ENCODE data around the gene OLFM2. TPM values are rescaled to one million over a fixed set of nuclear protein-coding genes. Genes with fewer than 3 reads are reported as not detected.

Gene OLFM2
- total and polyA plus RNA-seq, 4 donors: 0.49 to 28.9 (median 2.3) TPM

DNA sequence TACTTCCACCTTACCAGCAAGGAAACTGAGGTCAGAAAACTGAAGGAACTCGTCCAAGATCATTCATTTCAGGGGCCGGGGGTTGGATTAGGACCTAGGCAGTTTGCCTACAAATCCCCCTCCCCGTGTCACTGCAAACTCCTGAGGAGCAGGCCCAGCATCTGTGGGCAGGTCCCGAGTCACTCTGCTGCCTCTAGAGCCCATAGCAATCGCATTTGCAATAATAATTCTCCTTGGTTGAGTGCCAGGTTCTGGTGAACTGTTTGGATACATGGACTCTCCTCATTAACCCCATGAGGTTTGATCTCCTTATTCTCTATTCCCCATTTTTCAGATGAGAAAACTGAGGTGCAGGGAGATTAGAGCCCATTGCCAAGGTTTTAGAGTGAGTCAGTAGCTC, 100.3 kb downstream of the OLFM2 start (continued):
- TF ChIP-seq TAF1 (conservative IDR thresholded peaks at IDR 0.05): no peak
- TF ChIP-seq GABPA (IDR thresholded peaks at IDR 0.05 in 1 of 2, conservative IDR thresholded peaks at IDR 0.05 in 1 of 2): no peak
- TF ChIP-seq ATF3 (IDR thresholded peaks at IDR 0.05): no peak
- TF ChIP-seq EGR1 (IDR thresholded peaks at IDR 0.05; ENCODE audit: low read depth in 2 of 2): no peak

DNA sequence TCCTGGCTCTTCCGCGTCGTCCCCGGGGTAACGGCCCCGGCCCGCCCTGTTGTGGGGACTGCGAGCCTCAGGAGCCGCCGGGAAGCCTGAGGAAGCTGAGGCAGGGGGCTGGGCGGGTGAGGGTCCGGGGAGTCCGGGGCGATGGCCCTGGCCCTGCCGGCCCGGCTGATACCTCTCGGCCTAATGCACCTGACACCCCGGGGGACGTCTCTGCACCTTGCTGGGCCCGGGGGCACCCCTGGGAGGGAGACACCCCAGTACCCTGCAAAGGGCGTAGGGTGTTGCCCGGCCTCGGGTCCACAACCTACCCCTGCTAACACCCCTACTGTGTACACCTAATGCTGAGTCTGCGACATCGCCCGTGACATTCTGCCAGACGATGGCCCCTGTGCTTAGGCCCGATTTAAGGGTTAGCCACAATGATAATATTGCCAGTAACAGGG, 100.8 kb downstream of the OLFM2 start:
- Histone ChIP-seq H3K9me3 (ENCODE audit: control insufficient read depth in 4 of 4, low read length in 3 of 4) (no peaks in the 10 kb centered on the region), H3K4me3 (ENCODE audit: low read depth in 1 of 3, low read length in 3 of 3) (peak overlapping the region; percentile 65 to 94 (median 80)), H3K36me3 (ENCODE audit: control insufficient read depth in 4 of 4, insufficient read depth in 3 of 4, low read depth in 1 of 4, low read length in 3 of 4) (peaks cover 0 to 3% (median 1%) of the 10 kb centered on the region in 4 donors), H3K27me3 (ENCODE audit: control insufficient read depth in 4 of 4, insufficient read depth in 4 of 4, low read length in 3 of 4) (no peaks in the 10 kb centered on the region), H3K4me1 (ENCODE audit: control insufficient read depth in 4 of 4, insufficient read depth in 4 of 4, low read length in 3 of 4) (peaks cover 3 to 21% (median 15%) of the 10 kb centered on the region in 4 donors), H3K9ac (ENCODE audit: low read depth in 1 of 2, low read length in 2 of 2) (no peak overlapping the region), H3K27ac (ENCODE audit: low read depth in 1 of 2, low read length in 2 of 2) (no peak overlapping the region)
- no peak for TF ChIP-seq ATF3 (IDR thresholded peaks at IDR 0.05)
- no peak for TF ChIP-seq HNF4G (IDR thresholded peaks at IDR 0.05)
- no peak for TF ChIP-seq NR2F2 (IDR thresholded peaks at IDR 0.05)
- no peak for TF ChIP-seq EGR1 (IDR thresholded peaks at IDR 0.05; ENCODE audit: low read depth in 2 of 2)
- no peak for TF ChIP-seq CTCF (IDR thresholded peaks at IDR 0.05; ENCODE audit: low read depth, low read length, missing input control)
- no peak for TF ChIP-seq RAD21 (IDR thresholded peaks at IDR 0.05)
- TF ChIP-seq FOXA1 (IDR thresholded peaks at IDR 0.05): no peak
- no peak for TF ChIP-seq RXRA (IDR thresholded peaks at IDR 0.05)
- no peak for TF ChIP-seq ZBTB33 (IDR thresholded peaks at IDR 0.05)
- TF ChIP-seq MAX (IDR thresholded peaks at IDR 0.05): no peak
- no peak for TF ChIP-seq YY1 (IDR thresholded peaks at IDR 0.05)
- no peak for DNase-seq (ENCODE audit: low spot score)
- 4% methylated on average over 28 of the region's 28 CpGs for WGBS

DNA sequence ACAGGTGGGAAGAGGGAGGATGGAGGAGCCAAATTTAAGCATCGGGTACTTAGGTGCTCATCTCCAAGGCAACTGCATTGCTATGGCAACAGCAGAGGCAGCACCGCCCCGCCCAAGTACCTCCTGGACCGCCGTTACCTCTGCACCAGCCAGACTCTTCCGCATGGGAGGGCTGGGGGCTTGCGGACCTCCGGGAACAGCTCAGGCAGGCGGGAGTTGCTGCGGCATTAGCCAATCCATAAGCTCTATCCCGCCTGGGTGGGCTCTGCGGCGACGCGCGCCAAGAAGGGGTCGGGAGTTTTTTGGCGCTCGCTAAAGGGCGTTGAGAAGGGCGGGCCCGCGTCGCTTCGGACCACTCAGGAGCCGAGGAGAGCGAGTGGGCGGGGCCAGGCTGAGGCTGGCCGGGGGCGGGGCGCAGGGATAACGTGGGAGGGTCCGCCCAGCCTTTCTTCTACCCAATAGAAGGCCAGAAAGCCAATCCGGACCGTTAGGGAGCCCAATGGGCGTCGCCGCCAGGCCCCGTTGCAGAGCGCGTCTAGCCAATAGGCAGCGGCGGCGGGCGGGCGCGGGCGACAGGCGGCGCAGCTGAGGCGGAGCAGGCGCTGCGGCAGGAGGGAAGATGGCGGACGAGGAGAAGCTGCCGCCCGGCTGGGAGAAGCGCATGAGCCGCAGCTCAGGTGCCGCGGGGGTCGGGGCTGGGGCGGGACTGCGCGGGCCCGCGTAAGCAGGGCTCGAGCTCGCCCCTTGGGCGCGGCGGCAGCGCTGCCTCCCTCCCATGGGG, 101.4 kb downstream of the OLFM2 start, which contains the start of gene PIN1:
PIN1 (plus strand) TSS at position 593 of the 781 bp plus-strand sequence; CDS start at position 620, 27 bp downstream.
- under 1% methylated on average over 73 of the region's 73 CpGs for WGBS
- H3K4me1 ChIP-seq (ENCODE audit: control insufficient read depth in 4 of 4, insufficient read depth in 4 of 4, low read length in 3 of 4): peaks cover 3 to 21% (median 15%) of the 10 kb centered on the region in 4 donors
- no peaks in the 10 kb centered on the region for H3K27me3 ChIP-seq (ENCODE audit: control insufficient read depth in 4 of 4, insufficient read depth in 4 of 4, low read length in 3 of 4)
- DNase-seq (ENCODE audit: low spot score): peak; percentile 99
- H3K9ac ChIP-seq (ENCODE audit: low read depth in 1 of 2, low read length in 2 of 2): no peak within 1 kb of the TSS
- H3K9me3 ChIP-seq (ENCODE audit: control insufficient read depth in 4 of 4, low read length in 3 of 4): no peaks in the 10 kb centered on the region
- peak; percentile 50 for TF ChIP-seq CTCF (IDR thresholded peaks at IDR 0.05; ENCODE audit: low read depth, low read length, missing input control)
- TF ChIP-seq SP1 (IDR thresholded peaks at IDR 0.05): peak; percentile 91
- TF ChIP-seq ATF3 (IDR thresholded peaks at IDR 0.05): no peak
- TF ChIP-seq FOXA2 (IDR thresholded peaks at IDR 0.05): no peak
- TF ChIP-seq GABPA (IDR thresholded peaks at IDR 0.05 in 1 of 2, conservative IDR thresholded peaks at IDR 0.05 in 1 of 2): peak in 1 of 2 donors; percentile 71
- TF ChIP-seq RXRA (IDR thresholded peaks at IDR 0.05): peak; percentile 24 to 53
- peak; percentile 70 for TF ChIP-seq YY1 (IDR thresholded peaks at IDR 0.05)
- TF ChIP-seq RAD21 (IDR thresholded peaks at IDR 0.05): peak in 1 of 2 donors; percentile 42
- TF ChIP-seq, protein P1, sequence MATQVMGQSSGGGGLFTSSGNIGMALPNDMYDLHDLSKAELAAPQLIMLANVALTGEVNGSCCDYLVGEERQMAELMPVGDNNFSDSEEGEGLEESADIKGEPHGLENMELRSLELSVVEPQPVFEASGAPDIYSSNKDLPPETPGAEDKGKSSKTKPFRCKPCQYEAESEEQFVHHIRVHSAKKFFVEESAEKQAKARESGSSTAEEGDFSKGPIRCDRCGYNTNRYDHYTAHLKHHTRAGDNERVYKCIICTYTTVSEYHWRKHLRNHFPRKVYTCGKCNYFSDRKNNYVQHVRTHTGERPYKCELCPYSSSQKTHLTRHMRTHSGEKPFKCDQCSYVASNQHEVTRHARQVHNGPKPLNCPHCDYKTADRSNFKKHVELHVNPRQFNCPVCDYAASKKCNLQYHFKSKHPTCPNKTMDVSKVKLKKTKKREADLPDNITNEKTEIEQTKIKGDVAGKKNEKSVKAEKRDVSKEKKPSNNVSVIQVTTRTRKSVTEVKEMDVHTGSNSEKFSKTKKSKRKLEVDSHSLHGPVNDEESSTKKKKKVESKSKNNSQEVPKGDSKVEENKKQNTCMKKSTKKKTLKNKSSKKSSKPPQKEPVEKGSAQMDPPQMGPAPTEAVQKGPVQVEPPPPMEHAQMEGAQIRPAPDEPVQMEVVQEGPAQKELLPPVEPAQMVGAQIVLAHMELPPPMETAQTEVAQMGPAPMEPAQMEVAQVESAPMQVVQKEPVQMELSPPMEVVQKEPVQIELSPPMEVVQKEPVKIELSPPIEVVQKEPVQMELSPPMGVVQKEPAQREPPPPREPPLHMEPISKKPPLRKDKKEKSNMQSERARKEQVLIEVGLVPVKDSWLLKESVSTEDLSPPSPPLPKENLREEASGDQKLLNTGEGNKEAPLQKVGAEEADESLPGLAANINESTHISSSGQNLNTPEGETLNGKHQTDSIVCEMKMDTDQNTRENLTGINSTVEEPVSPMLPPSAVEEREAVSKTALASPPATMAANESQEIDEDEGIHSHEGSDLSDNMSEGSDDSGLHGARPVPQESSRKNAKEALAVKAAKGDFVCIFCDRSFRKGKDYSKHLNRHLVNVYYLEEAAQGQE (IDR thresholded peaks at IDR 0.05): no peak
- TF ChIP-seq FOXA1 (IDR thresholded peaks at IDR 0.05): no peak
- peak within 1 kb of the TSS; percentile 66 to 68 for H3K27ac ChIP-seq (ENCODE audit: low read depth in 1 of 2, low read length in 2 of 2)
- peaks cover 0 to 4% (median 2%) of the 10 kb centered on the region in 4 donors for H3K36me3 ChIP-seq (ENCODE audit: control insufficient read depth in 4 of 4, insufficient read depth in 3 of 4, low read depth in 1 of 4, low read length in 3 of 4)
- H3K4me3 ChIP-seq (ENCODE audit: low read depth in 1 of 3, low read length in 3 of 3): peak within 1 kb of the TSS; percentile 84 to 96 (median 94)
